ENCODE measurements around the gene CRMP1. TPM values are rescaled to one million over a fixed set of nuclear protein-coding genes. Genes with fewer than 3 reads are reported as not detected.

The CRMP1 gene
- total and polyA plus RNA-seq, 9 of the 15 experiments (the other 6 are each of a cell fraction or from before 2014, with no cell fraction given) = 0.03 to 0.04 TPM; not detected in 7

- no TSS peak for BruUV-seq (replicated peaks)
- 2% methylated on average over 3 of the region's 3 CpGs for WGBS (ENCODE audit: insufficient coverage, low coverage, missing lambda C conversion rate)
Observed at GRCh38 chr4:5854929-5855328, 38.0 kb downstream of the CRMP1 start.

GRCh38 chr4:5852523-5853202 is 40.2 kb downstream of the CRMP1 start:
- peaks cover 0 to 4% of the 10 kb centered on the region in 2 experiments; a peak in 1 of 5 replicates for H3K27me3 ChIP-seq (ENCODE audit: control insufficient read depth in 2 of 2, insufficient read depth in 2 of 2, low read length in 2 of 2)
- FAIRE-seq = no peak
- WGBS (ENCODE audit: insufficient coverage, low coverage, missing lambda C conversion rate) = 0% methylated on average over 7 of the region's 9 CpGs
- POLR2A ChIA-PET = no interaction called here
- in situ Hi-C loops (cut with MboI) = no loop called here
- no peak for ATAC-seq
- no peaks in the 10 kb centered on the region for H3K4me1 ChIP-seq (replicated peaks in 1 of 2; ENCODE audit: control insufficient read depth in 2 of 2, insufficient read depth in 2 of 2, low read length in 2 of 2)
- TF ChIP-seq ZBTB8A (IDR thresholded peaks at IDR 0.05; ENCODE audit: partially characterized antibody) = no peak
- TF ChIP-seq IRF9 (tag; IDR thresholded peaks at IDR 0.05) = no peak
- TF ChIP-seq NR1H2 (CRISPR knock-in tag; IDR thresholded peaks at IDR 0.05) = no peak
- no peak for TF ChIP-seq ZNF668 (CRISPR knock-in tag; IDR thresholded peaks at IDR 0.05)
- no peak for TF ChIP-seq MECOM (CRISPR knock-in tag; IDR thresholded peaks at IDR 0.05)
- TF ChIP-seq, protein P1, sequence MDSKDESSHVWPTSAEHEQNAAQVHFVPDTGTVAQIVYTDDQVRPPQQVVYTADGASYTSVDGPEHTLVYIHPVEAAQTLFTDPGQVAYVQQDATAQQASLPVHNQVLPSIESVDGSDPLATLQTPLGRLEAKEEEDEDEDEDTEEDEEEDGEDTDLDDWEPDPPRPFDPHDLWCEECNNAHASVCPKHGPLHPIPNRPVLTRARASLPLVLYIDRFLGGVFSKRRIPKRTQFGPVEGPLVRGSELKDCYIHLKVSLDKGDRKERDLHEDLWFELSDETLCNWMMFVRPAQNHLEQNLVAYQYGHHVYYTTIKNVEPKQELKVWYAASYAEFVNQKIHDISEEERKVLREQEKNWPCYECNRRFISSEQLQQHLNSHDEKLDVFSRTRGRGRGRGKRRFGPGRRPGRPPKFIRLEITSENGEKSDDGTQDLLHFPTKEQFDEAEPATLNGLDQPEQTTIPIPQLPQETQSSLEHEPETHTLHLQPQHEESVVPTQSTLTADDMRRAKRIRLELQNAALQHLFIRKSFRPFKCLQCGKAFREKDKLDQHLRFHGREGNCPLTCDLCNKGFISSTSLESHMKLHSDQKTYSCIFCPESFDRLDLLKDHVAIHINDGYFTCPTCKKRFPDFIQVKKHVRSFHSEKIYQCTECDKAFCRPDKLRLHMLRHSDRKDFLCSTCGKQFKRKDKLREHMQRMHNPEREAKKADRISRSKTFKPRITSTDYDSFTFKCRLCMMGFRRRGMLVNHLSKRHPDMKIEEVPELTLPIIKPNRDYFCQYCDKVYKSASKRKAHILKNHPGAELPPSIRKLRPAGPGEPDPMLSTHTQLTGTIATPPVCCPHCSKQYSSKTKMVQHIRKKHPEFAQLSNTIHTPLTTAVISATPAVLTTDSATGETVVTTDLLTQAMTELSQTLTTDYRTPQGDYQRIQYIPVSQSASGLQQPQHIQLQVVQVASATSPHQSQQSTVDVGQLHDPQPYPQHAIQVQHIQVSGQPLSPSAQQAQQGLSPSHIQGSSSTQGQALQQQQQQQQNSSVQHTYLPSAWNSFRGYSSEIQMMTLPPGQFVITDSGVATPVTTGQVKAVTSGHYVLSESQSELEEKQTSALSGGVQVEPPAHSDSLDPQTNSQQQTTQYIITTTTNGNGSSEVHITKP (IDR thresholded peaks at IDR 0.05; ENCODE audit: partially characterized antibody) = no peak
- intact Hi-C loops (cut with micrococcal nuclease) = no loop called here
- H3K4me2 ChIP-seq (ENCODE audit: insufficient read depth, low read length) = no peak overlapping the region
- H3K27ac ChIP-seq (ENCODE audit: extremely low read depth, low read depth, low read length) = no peak overlapping the region
- H3K79me2 ChIP-seq (ENCODE audit: control insufficient read depth, insufficient read depth, low read length) = no peaks in the 10 kb centered on the region
- no peak overlapping the region for H2AFZ ChIP-seq (ENCODE audit: low read depth, low read length)
- H3K4me3 ChIP-seq = no peak overlapping the region
- no TSS peak for BruUV-seq (replicated peaks)
- H3K9me3 ChIP-seq (replicated peaks; ENCODE audit: control insufficient read depth, insufficient read depth, low read depth, low read length) = no peaks in the 10 kb centered on the region
- no peaks in the 10 kb centered on the region for H3K36me3 ChIP-seq (ENCODE audit: control insufficient read depth, insufficient read depth, low read length)
- no peaks in the 10 kb centered on the region; the same call in 1 of the 2 replicates for H4K20me1 ChIP-seq (replicated peaks; ENCODE audit: control insufficient read depth, insufficient read depth, low read length)
- DNase-seq (ENCODE audit: extremely low read depth in 1 of 4, low spot score in 3 of 4) = no peak
- no peaks in the 10 kb centered on the region for H3K9me1 ChIP-seq (ENCODE audit: control insufficient read depth, insufficient read depth, low read length)
- H3K9ac ChIP-seq (ENCODE audit: insufficient read depth in 1 of 2, low read depth in 2 of 2, low read length in 2 of 2) = no peak overlapping the region
- CTCF ChIA-PET (ENCODE audit: low intra/inter-chr PET ratio) = no interaction called here

More at GRCh38 chr4:5854929-5855328, 38.0 kb downstream of the CRMP1 start:
- Histone ChIP-seq H2AFZ (ENCODE audit: low read depth, low read length) (no peak overlapping the region), H3K9me3 (replicated peaks; ENCODE audit: control insufficient read depth, insufficient read depth, low read depth, low read length) (no peaks in the 10 kb centered on the region), H3K27ac (ENCODE audit: extremely low read depth, low read depth, low read length) (no peak overlapping the region), H3K79me2 (ENCODE audit: control insufficient read depth, insufficient read depth, low read length) (no peaks in the 10 kb centered on the region), H4K20me1 (replicated peaks; ENCODE audit: control insufficient read depth, insufficient read depth, low read length) (no peaks in the 10 kb centered on the region; the same call in none of the 2 replicates), H3K9ac (ENCODE audit: insufficient read depth in 1 of 2, low read depth in 2 of 2, low read length in 2 of 2) (no peak overlapping the region), H3K27me3 (ENCODE audit: control insufficient read depth in 2 of 2, insufficient read depth in 2 of 2, low read length in 2 of 2) (peaks cover 0 to 4% of the 10 kb centered on the region in 2 experiments; a peak in 1 of 5 replicates), H3K4me2 (ENCODE audit: insufficient read depth, low read length) (no peak overlapping the region), H3K36me3 (ENCODE audit: control insufficient read depth, insufficient read depth, low read length) (no peaks in the 10 kb centered on the region), H3K4me3 (no peak overlapping the region), H3K4me1 (replicated peaks in 1 of 2; ENCODE audit: control insufficient read depth in 2 of 2, insufficient read depth in 2 of 2, low read length in 2 of 2) (no peaks in the 10 kb centered on the region), H3K9me1 (ENCODE audit: control insufficient read depth, insufficient read depth, low read length) (no peaks in the 10 kb centered on the region)
- ATAC-seq = no peak
- intact Hi-C loops (cut with micrococcal nuclease) = no loop called here
- no peak for DNase-seq (ENCODE audit: extremely low read depth in 1 of 4, low spot score in 3 of 4)
- ChIA-PET POLR2A (interaction anchor here (1.0 kb wide), 1 partner anchor 18 kb away, joined by 4 read pairs; no protein-coding TSS in a partner anchor), CTCF (ENCODE audit: low intra/inter-chr PET ratio) (no interaction called here)
- TF ChIP-seq CEBPB (tag; IDR thresholded peaks at IDR 0.05) (peak; percentile 18; the same call in 1 of the 2 replicates), ELF2 (CRISPR knock-in tag; IDR thresholded peaks at IDR 0.05) (no peak)
- in situ Hi-C loops (cut with MboI) = no loop called here
- FAIRE-seq = no peak
